ENCODE measurements around the gene LGALS16. TPM values are rescaled to one million over a fixed set of nuclear protein-coding genes. Genes with fewer than 3 reads are reported as not detected.

Gene LGALS16
- total and polyA plus RNA-seq, 2 donors (not counting 1 experiment from before 2014, with no cell fraction given), result not detected

GRCh38 chr19:39607561-39607960 lies 48.2 kb upstream of the LGALS16 start:
- TF ChIP-seq, protein P1, sequence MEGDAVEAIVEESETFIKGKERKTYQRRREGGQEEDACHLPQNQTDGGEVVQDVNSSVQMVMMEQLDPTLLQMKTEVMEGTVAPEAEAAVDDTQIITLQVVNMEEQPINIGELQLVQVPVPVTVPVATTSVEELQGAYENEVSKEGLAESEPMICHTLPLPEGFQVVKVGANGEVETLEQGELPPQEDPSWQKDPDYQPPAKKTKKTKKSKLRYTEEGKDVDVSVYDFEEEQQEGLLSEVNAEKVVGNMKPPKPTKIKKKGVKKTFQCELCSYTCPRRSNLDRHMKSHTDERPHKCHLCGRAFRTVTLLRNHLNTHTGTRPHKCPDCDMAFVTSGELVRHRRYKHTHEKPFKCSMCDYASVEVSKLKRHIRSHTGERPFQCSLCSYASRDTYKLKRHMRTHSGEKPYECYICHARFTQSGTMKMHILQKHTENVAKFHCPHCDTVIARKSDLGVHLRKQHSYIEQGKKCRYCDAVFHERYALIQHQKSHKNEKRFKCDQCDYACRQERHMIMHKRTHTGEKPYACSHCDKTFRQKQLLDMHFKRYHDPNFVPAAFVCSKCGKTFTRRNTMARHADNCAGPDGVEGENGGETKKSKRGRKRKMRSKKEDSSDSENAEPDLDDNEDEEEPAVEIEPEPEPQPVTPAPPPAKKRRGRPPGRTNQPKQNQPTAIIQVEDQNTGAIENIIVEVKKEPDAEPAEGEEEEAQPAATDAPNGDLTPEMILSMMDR (IDR thresholded peaks at IDR 0.05), result no peak
- TF ChIP-seq EZH2 (IDR thresholded peaks at IDR 0.05; ENCODE audit: borderline replicate concordance, insufficient read depth, low read depth, low read length, poor library complexity, severe bottlenecking), result no peak
- POLR2A ChIA-PET, result interaction anchor here (0.6 kb wide), 1 partner anchor 125 kb away, joined by 4 read pairs; no protein-coding TSS in a partner anchor
- no peaks in the 10 kb centered on the region for H3K79me2 ChIP-seq (ENCODE audit: control insufficient read depth, insufficient read depth, low read length)
- H3K27ac ChIP-seq (ENCODE audit: low read length in 2 of 2), result no peak overlapping the region
- H3K9ac ChIP-seq (ENCODE audit: low read length), result no peak overlapping the region
- no peaks in the 10 kb centered on the region for H4K20me1 ChIP-seq (ENCODE audit: control insufficient read depth, insufficient read depth, low read length, poor library complexity, severe bottlenecking)
- H3K9me3 ChIP-seq (ENCODE audit: control extremely low read depth in 1 of 3, control insufficient read depth in 2 of 3, insufficient read depth in 1 of 3, low read length in 2 of 3), result no peaks in the 10 kb centered on the region
- no peak overlapping the region for H3K4me3 ChIP-seq (ENCODE audit: control extremely low read depth in 1 of 5, extremely low read depth in 1 of 5, insufficient read depth in 1 of 5, low read depth in 2 of 5, low read length in 4 of 5)
- Mint-ChIP-seq H3K9me3 (ENCODE audit: insufficient read depth) (peaks cover 2% of the 10 kb centered on the region), H3K4me3 (no peak overlapping the region), H3K27me3 (peaks cover 26% of the 10 kb centered on the region), H3K27ac (no peak overlapping the region), H3K4me1 (no peaks in the 10 kb centered on the region)
- WGBS (ENCODE audit: insufficient coverage), result 92% methylated on average over 2 of the region's 6 CpGs
- H3K36me3 ChIP-seq (replicated peaks in 1 of 2; ENCODE audit: control extremely low read depth in 1 of 2, control insufficient read depth in 1 of 2, extremely low read depth in 1 of 2, insufficient read depth in 2 of 2, low read length in 1 of 2), result no peaks in the 10 kb centered on the region
- H3K4me1 ChIP-seq (ENCODE audit: control insufficient read depth in 2 of 2, insufficient read depth in 2 of 2, low read length in 2 of 2), result no peaks in the 10 kb centered on the region
- ATAC-seq (ENCODE audit: low read depth), result no peak
- H3K27me3 ChIP-seq (replicated peaks in 1 of 4; ENCODE audit: control extremely low read depth in 1 of 4, control insufficient read depth in 3 of 4, insufficient read depth in 4 of 4, low read length in 3 of 4), result no peaks in the 10 kb centered on the region
- no peak for DNase-seq
- no peak overlapping the region for H3K4me2 ChIP-seq (replicated peaks; ENCODE audit: low read depth, low read length, poor library complexity, severe bottlenecking)
- no peak overlapping the region for H2AFZ ChIP-seq (ENCODE audit: insufficient read depth, low read depth, low read length, poor library complexity, severe bottlenecking)
- CTCF ChIA-PET, result no interaction called here
- intact Hi-C loops (cut with micrococcal nuclease), result no loop called here

DNA sequence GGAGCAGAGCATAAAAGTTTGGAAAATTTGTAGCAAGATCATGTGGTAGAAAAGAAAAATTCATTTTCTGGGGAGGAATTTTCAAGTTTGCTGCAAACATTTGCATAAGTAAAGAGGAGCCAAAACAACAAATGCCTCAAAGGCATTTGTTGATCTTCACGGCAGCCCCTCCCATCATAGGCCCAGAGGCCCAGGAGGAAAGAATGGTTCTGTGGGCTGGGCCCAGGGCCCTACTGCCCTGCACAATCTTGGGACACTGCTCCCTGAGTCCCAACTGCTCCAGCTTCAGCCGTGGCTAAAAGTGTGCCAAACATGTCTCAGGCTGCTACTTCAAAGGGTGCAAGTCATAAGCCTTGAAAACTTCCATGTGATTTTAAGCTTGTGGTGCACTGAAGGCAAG lies 42.1 kb upstream of the LGALS16 start:
- Histone ChIP-seq H3K4me2 (replicated peaks; ENCODE audit: low read depth, low read length, poor library complexity, severe bottlenecking) (no peak overlapping the region), H3K27ac (ENCODE audit: low read length in 2 of 2) (no peak overlapping the region), H3K9ac (ENCODE audit: low read length) (no peak overlapping the region), H3K4me3 (ENCODE audit: control extremely low read depth in 1 of 5, extremely low read depth in 1 of 5, insufficient read depth in 1 of 5, low read depth in 2 of 5, low read length in 4 of 5) (no peak overlapping the region), H3K4me1 (ENCODE audit: control insufficient read depth in 2 of 2, insufficient read depth in 2 of 2, low read length in 2 of 2) (no peaks in the 10 kb centered on the region), H3K79me2 (ENCODE audit: control insufficient read depth, insufficient read depth, low read length) (no peaks in the 10 kb centered on the region), H3K36me3 (replicated peaks in 1 of 2; ENCODE audit: control extremely low read depth in 1 of 2, control insufficient read depth in 1 of 2, extremely low read depth in 1 of 2, insufficient read depth in 2 of 2, low read length in 1 of 2) (no peaks in the 10 kb centered on the region), H4K20me1 (ENCODE audit: control insufficient read depth, insufficient read depth, low read length, poor library complexity, severe bottlenecking) (no peaks in the 10 kb centered on the region), H3K27me3 (replicated peaks in 1 of 4; ENCODE audit: control extremely low read depth in 1 of 4, control insufficient read depth in 3 of 4, insufficient read depth in 4 of 4, low read length in 3 of 4) (peaks cover 0 to 7% (median 1%) of the 10 kb centered on the region in 4 experiments), H3K9me3 (ENCODE audit: control extremely low read depth in 1 of 3, control insufficient read depth in 2 of 3, insufficient read depth in 1 of 3, low read length in 2 of 3) (peaks cover 0 to 8% (median 8%) of the 10 kb centered on the region in 3 donors), H2AFZ (ENCODE audit: insufficient read depth, low read depth, low read length, poor library complexity, severe bottlenecking) (no peak overlapping the region)
- no peak for DNase-seq
- intact Hi-C loops (cut with micrococcal nuclease), result no loop called here
- CTCF ChIA-PET, result no interaction called here
- no peak for ATAC-seq (ENCODE audit: low read depth)
- POLR2A ChIA-PET, result no interaction called here
- peaks cover 37% of the 10 kb centered on the region for H3K27me3 Mint-ChIP-seq
- no peak overlapping the region for H3K4me3 Mint-ChIP-seq
- H3K4me1 Mint-ChIP-seq, result no peaks in the 10 kb centered on the region
- H3K9me3 Mint-ChIP-seq (ENCODE audit: insufficient read depth), result peaks cover 15% of the 10 kb centered on the region
- TF ChIP-seq, protein P1 (IDR thresholded peaks at IDR 0.05), result no peak
- TF ChIP-seq EZH2 (IDR thresholded peaks at IDR 0.05; ENCODE audit: borderline replicate concordance, insufficient read depth, low read depth, low read length, poor library complexity, severe bottlenecking), result no peak
- whole genome bisulfite sequencing (ENCODE audit: insufficient coverage), result 67% methylated on average over 2 of the region's 2 CpGs
- no peak overlapping the region for H3K27ac Mint-ChIP-seq

All from B cell (primary cell).